ENCODE data around the gene FGF14. TPM values are rescaled to one million over a fixed set of nuclear protein-coding genes. Genes with fewer than 3 reads are reported as not detected.

The FGF14 gene
- total RNA-seq, 2 experiments from 2014 or later: not detected

DNA sequence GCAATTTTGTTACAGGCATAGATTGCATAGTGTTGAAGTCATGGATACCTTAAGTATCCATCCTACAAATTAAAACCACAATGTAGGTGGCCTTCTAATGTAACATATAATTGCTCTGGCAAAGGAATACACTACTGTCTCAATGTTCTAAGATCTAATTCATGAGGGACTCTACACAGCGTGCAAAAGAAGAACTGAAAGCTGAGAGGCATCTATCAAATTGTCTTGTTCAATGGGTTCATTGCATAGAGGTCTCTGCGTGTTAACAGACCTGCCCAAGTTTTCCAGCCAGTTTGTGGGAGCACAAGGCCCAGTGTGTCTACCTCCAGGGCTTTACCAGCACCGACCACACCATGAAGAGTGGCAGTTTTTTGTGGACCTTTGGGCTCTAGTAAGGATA lies 498.0 kb downstream of the FGF14 start:
- Mint-ChIP-seq H3K27ac (no peak overlapping the region), H3K27me3 (no peaks in the 10 kb centered on the region), H3K4me3 (no peak overlapping the region), H3K36me3 (ENCODE audit: low read depth) (no peaks in the 10 kb centered on the region), H3K9me3 (ENCODE audit: low read depth) (no peaks in the 10 kb centered on the region), H3K4me1 (no peaks in the 10 kb centered on the region)
- DNase-seq: no peak
- intact Hi-C loops (cut with DNase I, micrococcal nuclease): no loop called here
- no peak for ATAC-seq
- POLR2A ChIA-PET: no interaction called here
- CTCF ChIA-PET: no interaction called here

DNA sequence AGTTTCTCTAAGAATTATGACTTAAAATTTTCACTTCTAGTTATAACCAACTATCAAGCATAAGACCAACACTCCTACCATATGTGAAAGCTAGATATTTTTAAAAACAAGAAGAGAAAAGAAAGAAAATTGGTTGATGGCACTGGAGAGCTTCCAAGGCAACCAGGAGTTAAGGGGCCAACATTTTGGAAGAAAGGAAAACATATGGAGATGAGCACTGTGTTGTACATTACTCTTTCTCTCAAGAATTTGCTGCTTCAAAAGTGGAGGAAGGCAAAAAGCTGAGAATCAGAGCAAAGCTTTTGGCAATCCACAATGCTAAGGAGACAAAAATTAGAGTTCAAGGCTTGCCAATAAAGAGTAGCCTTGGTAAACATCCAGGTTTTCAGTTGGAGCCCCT lies 503.2 kb downstream of the FGF14 start:
- ChIA-PET POLR2A (no interaction called here), CTCF (no interaction called here)
- Mint-ChIP-seq H3K4me3 (no peak overlapping the region), H3K27me3 (peaks cover 3% of the 10 kb centered on the region), H3K9me3 (ENCODE audit: low read depth) (no peaks in the 10 kb centered on the region), H3K36me3 (ENCODE audit: low read depth) (no peaks in the 10 kb centered on the region), H3K4me1 (no peaks in the 10 kb centered on the region), H3K27ac (no peak overlapping the region)
- intact Hi-C loops (cut with DNase I, micrococcal nuclease): no loop called here
- ATAC-seq: no peak
- DNase-seq: no peak

DNA sequence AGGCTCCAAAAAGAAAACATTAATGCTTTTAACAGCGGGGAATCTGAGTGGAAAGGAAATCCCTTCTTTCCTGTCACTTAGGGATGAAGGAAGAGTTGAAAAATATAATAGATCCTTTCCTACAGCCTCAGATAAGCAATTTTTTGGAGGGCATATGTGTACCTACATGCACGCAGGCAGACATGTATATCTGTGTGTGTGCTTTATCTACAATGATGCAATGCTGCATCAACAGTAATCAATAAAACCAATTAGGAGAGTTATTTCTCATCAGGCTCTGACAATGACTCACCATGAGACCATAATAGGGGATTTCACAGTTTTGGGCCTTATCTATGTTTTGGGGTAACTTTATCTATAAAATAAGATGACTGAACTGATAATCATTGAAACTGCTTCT lies 505.3 kb downstream of the FGF14 start:
- Mint-ChIP-seq H3K9me3 (ENCODE audit: low read depth) (no peaks in the 10 kb centered on the region), H3K27ac (no peak overlapping the region), H3K36me3 (ENCODE audit: low read depth) (no peaks in the 10 kb centered on the region), H3K4me1 (no peaks in the 10 kb centered on the region), H3K4me3 (no peak overlapping the region), H3K27me3 (peaks cover 3% of the 10 kb centered on the region)
- DNase-seq (no peak), ATAC-seq (no peak)
- ChIA-PET POLR2A (no interaction called here), CTCF (no interaction called here)
- intact Hi-C loops (cut with DNase I, micrococcal nuclease): no loop called here

DNA sequence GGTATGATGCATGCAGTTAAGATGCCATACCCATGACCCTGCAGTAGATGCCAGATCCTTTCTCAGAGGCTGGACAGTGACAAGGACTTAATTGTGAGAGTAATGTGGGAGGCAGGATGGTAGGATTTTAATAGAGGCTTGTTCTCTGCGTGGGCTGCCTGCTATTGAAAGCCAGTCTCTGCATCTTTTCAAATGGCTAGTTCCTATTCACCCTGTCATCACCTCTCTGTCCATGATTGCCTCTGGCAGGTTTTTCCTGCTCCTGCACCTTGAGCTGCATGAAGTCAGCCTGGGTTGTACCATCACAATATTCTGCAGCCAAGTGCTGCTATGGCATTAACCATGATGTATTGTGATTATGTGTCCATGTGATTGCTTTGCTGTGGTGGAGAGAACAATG lies 508.8 kb downstream of the FGF14 start:
- Mint-ChIP-seq H3K36me3 (ENCODE audit: low read depth) (no peaks in the 10 kb centered on the region), H3K27me3 (peaks cover 3% of the 10 kb centered on the region), H3K4me1 (no peaks in the 10 kb centered on the region), H3K9me3 (ENCODE audit: low read depth) (no peaks in the 10 kb centered on the region), H3K4me3 (no peak overlapping the region), H3K27ac (no peak overlapping the region)
- ChIA-PET CTCF (no interaction called here), POLR2A (no interaction called here)
- ATAC-seq (no peak), DNase-seq (no peak)
- intact Hi-C loops (cut with DNase I, micrococcal nuclease): no loop called here

DNA sequence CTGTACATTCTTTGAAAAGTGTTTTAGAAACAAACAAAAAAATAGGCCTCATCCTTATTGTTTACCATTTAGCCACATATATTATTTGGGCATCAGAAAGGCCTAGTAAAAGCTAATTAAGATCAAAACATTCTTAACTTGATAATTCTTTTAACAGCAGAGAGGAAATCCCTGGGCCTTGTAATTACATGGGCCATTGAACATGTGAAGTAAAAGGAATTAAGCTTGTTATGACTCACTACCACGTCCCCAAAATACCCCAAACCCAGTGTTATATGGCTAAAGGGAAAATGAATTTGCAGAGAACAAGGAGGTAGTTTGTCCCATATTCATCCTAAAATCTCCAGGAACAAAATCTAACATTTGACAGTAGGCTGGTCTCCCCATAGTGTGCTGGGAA lies 509.6 kb downstream of the FGF14 start:
- Mint-ChIP-seq H3K36me3 (ENCODE audit: low read depth) (no peaks in the 10 kb centered on the region), H3K9me3 (ENCODE audit: low read depth) (no peaks in the 10 kb centered on the region), H3K4me3 (no peak overlapping the region), H3K27ac (no peak overlapping the region), H3K4me1 (no peaks in the 10 kb centered on the region), H3K27me3 (peaks cover 3% of the 10 kb centered on the region)
- CTCF ChIA-PET: no interaction called here
- intact Hi-C loops (cut with DNase I, micrococcal nuclease): no loop called here
- ATAC-seq: no peak
- no peak for DNase-seq
- POLR2A ChIA-PET: no interaction called here

DNA sequence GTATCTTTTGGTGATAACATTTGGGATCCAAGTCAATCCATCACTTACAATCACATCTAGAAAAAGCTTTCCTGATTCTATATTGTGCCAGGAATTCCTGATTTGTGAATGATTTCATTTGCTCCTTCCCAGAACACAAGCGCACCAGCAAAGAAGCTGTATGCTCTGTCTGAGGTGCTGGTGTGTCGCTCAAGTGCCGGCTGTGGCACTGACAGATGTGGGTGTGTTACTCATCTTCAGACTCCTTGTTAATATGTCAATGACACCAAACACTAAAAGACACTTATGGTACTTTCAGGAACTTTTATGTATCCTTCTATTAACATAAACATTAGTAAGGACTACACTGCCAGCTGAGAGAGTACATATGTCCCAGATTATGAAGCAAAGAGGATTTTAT lies 520.3 kb downstream of the FGF14 start:
- CTCF ChIA-PET: no interaction called here
- intact Hi-C loops (cut with DNase I, micrococcal nuclease): no loop called here
- no peaks in the 10 kb centered on the region for H3K9me3 Mint-ChIP-seq (ENCODE audit: low read depth)

DNA sequence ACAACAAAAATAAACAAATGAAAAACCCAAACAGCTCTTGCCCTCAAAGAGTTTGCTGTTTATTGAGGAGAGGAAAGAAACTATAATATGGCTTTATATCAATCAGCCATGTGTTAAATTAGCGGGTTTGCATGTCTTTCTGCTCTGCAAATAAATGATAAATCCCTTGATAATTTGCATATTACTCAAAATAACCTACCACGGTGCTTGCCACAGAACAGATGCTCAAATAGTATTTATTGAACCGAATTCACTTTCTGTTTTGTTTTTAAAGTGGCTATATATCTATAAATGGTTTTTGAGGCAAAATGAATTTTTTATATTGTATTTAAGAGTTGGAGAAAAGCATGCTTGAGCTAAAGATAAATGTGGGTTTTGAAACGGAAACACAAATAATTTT lies 521.3 kb downstream of the FGF14 start:
- no peaks in the 10 kb centered on the region for H3K36me3 Mint-ChIP-seq (ENCODE audit: low read depth)
- CTCF ChIA-PET: no interaction called here
- POLR2A ChIA-PET: no interaction called here
- H3K9me3 Mint-ChIP-seq (ENCODE audit: low read depth): no peaks in the 10 kb centered on the region
- no peak overlapping the region for H3K4me3 Mint-ChIP-seq
- intact Hi-C loops (cut with DNase I, micrococcal nuclease): no loop called here
- H3K27me3 Mint-ChIP-seq: peaks cover 3% of the 10 kb centered on the region
- DNase-seq (no peak), ATAC-seq (no peak)
- H3K4me1 Mint-ChIP-seq: no peaks in the 10 kb centered on the region
- H3K27ac Mint-ChIP-seq: no peak overlapping the region

More for the DNA sequence above, 520.3 kb downstream of the FGF14 start:
- Mint-ChIP-seq H3K27me3 (peaks cover 3% of the 10 kb centered on the region), H3K4me1 (no peaks in the 10 kb centered on the region), H3K4me3 (no peak overlapping the region), H3K36me3 (ENCODE audit: low read depth) (no peaks in the 10 kb centered on the region), H3K27ac (no peak overlapping the region)
- DNase-seq (no peak), ATAC-seq (no peak)
- POLR2A ChIA-PET: no interaction called here

DNA sequence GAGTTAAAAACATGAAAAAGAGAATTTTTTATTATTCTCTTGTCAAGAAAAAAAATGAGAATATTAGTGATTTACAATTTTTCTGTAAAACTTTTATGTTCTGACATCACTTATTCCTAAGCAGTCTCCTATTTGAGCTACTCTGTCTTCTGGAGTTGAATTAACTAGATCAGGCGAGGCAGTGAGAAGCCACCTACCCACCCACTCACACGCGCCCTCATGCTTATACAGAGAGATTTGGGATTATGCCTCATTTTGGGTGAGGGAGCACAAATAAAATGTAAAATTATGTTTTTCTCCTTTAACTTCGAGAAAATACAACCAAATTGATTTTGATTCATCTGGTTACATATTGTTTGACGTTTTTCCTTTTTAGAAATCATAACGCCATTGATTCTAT lies 524.9 kb downstream of the FGF14 start:
- Mint-ChIP-seq H3K36me3 (ENCODE audit: low read depth) (no peaks in the 10 kb centered on the region), H3K27me3 (peaks cover 3% of the 10 kb centered on the region), H3K9me3 (ENCODE audit: low read depth) (no peaks in the 10 kb centered on the region), H3K4me1 (no peaks in the 10 kb centered on the region), H3K4me3 (no peak overlapping the region), H3K27ac (no peak overlapping the region)
- intact Hi-C loops (cut with DNase I, micrococcal nuclease): no loop called here
- DNase-seq (no peak), ATAC-seq (no peak)
- ChIA-PET CTCF (interaction anchor here (0.8 kb wide), 1 partner anchor 9 kb away, joined by 4 read pairs; no protein-coding TSS in a partner anchor), POLR2A (no interaction called here)

DNA sequence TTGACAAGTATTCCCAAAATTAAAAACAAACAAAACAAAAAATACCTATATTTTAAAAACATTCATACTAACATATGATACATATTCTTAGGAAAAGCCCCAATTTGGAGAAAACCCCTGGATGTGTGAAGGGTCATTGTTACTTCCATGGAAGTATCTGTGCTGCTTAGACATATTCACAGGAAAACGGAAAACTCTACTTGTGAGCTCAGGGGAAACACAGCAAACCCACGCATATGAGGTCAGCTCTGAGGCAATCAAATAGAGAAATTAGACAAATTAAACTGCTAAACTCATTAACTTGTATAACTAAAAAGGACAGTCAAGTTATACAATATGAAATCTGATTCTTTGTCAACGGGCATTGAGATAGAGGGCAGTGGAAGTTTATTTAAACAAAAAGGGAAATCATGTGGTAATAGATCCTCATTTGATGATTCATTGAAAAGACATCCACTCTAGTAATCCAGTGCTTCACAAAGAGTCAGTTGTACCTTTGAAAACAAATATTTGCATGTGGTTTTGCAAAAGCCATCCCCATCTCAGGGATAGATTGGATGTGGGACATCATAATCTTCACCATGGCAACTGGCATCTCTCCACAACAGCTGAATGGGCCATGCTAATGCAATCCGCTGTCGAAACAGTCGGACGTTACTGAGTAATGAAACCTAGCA lies 526.0 kb downstream of the FGF14 start:
- CTCF ChIA-PET: interaction anchor here (0.8 kb wide), 1 partner anchor 10 kb away, joined by 4 read pairs; no protein-coding TSS in a partner anchor
- Mint-ChIP-seq H3K4me3 (no peak overlapping the region), H3K27ac (no peak overlapping the region), H3K27me3 (peaks cover 3% of the 10 kb centered on the region), H3K9me3 (ENCODE audit: low read depth) (no peaks in the 10 kb centered on the region), H3K36me3 (ENCODE audit: low read depth) (no peaks in the 10 kb centered on the region), H3K4me1 (no peaks in the 10 kb centered on the region)
- ATAC-seq: no peak
- DNase-seq: no peak
- intact Hi-C loops (cut with DNase I, micrococcal nuclease): no loop called here
- POLR2A ChIA-PET: no interaction called here

DNA sequence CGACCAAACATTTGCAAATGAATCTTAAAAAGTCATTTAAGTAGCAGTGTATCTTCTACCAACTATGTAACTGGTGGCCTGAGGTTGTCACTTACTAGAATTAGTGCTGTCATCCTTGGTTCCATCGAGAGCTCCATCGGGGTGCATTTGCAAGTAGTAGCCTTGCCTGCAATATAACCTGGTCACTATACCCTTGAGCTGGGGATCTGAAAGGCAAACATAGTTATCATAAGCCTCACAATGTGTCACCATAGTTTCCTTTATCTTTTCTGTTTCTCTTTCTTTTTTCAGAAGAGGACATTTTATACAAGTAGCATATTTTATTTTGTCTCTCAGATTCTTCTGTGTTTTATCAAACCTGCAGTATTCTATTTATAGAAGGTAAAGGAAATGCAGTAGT lies 526.8 kb downstream of the FGF14 start:
- intact Hi-C loops (cut with DNase I, micrococcal nuclease): no loop called here
- Mint-ChIP-seq H3K27me3 (peaks cover 3% of the 10 kb centered on the region), H3K4me1 (no peaks in the 10 kb centered on the region), H3K9me3 (ENCODE audit: low read depth) (no peaks in the 10 kb centered on the region), H3K27ac (no peak overlapping the region), H3K4me3 (no peak overlapping the region), H3K36me3 (ENCODE audit: low read depth) (no peaks in the 10 kb centered on the region)
- ChIA-PET CTCF (no interaction called here), POLR2A (no interaction called here)
- ATAC-seq (no peak), DNase-seq (no peak)

DNA sequence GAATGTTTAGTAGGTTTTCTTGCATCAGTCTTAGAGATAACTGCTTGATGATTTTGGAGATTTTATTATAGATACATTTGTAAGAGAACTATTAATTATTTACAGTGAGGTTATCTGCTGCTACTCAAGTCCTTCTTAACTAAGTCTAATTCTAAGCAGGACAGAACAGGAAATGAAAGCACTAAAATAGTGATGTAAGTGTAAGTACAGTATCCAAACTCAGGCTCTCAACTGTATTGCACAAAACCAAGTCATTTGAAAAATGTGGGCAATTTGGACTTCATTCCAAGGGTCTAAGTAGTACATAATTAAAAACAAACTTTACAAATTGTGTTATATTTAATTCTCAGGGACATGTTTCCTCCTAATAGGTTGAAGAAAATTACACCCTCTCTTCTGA lies 532.3 kb downstream of the FGF14 start:
- no peaks in the 10 kb centered on the region for H3K9me3 Mint-ChIP-seq (ENCODE audit: low read depth)
- ATAC-seq: no peak
- POLR2A ChIA-PET: no interaction called here
- H3K27me3 Mint-ChIP-seq: no peaks in the 10 kb centered on the region
- H3K36me3 Mint-ChIP-seq (ENCODE audit: low read depth): no peaks in the 10 kb centered on the region
- H3K27ac Mint-ChIP-seq: no peak overlapping the region
- DNase-seq: no peak
- intact Hi-C loops (cut with DNase I, micrococcal nuclease): no loop called here
- H3K4me1 Mint-ChIP-seq: no peaks in the 10 kb centered on the region
- H3K4me3 Mint-ChIP-seq: no peak overlapping the region
- CTCF ChIA-PET: no interaction called here

DNA sequence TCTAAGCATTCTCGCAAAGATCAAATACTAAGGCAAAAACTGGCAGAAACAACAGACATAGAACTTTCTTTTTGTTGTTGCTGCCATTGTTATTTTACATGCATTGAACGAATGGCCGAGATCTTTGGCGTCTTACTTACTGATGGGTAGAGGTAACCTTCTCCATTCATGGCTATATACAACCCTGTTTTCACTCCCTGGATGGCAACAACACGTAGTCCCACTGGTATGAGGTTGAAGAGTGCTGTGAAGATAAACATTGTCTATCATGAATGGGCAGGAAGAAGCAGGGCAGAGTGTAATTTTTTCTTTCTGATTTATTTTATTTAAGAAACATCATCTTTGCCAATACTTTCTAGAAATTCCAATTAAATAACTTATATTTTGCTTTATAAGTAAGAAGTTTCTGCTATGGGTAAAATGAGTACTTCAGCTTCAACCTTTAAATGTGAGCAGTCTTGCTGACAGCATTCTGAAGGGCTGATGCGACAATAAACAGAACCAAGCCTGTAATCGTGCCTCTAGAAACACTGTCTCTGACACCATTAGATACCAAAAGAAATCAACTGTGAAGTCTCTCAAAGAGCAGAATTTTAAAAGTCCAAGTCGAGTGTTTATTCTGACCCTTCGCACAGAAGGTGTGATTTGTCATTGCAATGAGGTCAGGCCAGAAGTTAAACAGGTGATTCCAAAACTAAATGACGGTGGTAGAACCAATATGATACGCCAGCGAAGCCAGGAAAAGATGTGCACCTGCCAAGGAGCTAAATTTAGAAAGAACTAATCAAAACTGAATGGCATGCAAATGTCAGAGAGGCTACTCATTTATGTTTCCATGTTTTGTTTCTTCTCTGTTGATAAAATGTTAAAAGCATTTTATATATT lies 533.0 kb downstream of the FGF14 start:
- Mint-ChIP-seq H3K4me1 (no peaks in the 10 kb centered on the region), H3K27ac (no peak overlapping the region), H3K9me3 (ENCODE audit: low read depth) (no peaks in the 10 kb centered on the region), H3K36me3 (ENCODE audit: low read depth) (no peaks in the 10 kb centered on the region), H3K27me3 (no peaks in the 10 kb centered on the region), H3K4me3 (no peak overlapping the region)
- POLR2A ChIA-PET: no interaction called here
- CTCF ChIA-PET: no interaction called here
- intact Hi-C loops (cut with DNase I, micrococcal nuclease): no loop called here
- ATAC-seq (no peak), DNase-seq (no peak)

All from activated CD4-positive, alpha-beta T cell treated with anti-CD3 and anti-CD28 coated beads for 36 hours (primary cell).